ENCODE measurements around the gene KYNU.

KYNU gene

DNA sequence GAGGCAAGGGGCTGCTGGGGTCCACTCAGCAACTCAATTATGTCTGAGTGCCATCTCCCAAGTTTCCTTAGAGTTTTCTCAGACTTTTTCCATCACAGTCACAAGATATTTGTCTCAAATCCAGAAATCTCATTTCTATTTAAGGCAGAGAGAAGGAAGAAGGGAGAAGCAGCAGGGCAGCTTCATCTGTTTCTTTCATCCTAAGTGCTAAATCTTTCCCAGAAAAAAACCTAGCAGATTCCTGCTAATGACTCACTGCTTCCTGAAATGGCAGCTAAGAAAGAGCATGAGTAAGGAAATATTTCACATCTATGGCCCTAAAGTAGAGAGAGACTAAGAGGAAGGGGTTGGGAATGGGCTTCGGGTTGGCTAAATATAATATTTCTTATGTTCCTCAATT is 88.0 kb downstream of the KYNU start:
- no peak for DNase-seq (ENCODE audit: low spot score)
- no peak overlapping the region for H3K27ac ChIP-seq
- TF ChIP-seq, protein P1, sequence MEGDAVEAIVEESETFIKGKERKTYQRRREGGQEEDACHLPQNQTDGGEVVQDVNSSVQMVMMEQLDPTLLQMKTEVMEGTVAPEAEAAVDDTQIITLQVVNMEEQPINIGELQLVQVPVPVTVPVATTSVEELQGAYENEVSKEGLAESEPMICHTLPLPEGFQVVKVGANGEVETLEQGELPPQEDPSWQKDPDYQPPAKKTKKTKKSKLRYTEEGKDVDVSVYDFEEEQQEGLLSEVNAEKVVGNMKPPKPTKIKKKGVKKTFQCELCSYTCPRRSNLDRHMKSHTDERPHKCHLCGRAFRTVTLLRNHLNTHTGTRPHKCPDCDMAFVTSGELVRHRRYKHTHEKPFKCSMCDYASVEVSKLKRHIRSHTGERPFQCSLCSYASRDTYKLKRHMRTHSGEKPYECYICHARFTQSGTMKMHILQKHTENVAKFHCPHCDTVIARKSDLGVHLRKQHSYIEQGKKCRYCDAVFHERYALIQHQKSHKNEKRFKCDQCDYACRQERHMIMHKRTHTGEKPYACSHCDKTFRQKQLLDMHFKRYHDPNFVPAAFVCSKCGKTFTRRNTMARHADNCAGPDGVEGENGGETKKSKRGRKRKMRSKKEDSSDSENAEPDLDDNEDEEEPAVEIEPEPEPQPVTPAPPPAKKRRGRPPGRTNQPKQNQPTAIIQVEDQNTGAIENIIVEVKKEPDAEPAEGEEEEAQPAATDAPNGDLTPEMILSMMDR (conservative IDR thresholded peaks at IDR 0.05; ENCODE audit: low read depth), result no peak
- CTCF ChIA-PET, result no interaction called here
- POLR2A ChIA-PET (ENCODE audit: low non-redundant PET), result no interaction called here

DNA sequence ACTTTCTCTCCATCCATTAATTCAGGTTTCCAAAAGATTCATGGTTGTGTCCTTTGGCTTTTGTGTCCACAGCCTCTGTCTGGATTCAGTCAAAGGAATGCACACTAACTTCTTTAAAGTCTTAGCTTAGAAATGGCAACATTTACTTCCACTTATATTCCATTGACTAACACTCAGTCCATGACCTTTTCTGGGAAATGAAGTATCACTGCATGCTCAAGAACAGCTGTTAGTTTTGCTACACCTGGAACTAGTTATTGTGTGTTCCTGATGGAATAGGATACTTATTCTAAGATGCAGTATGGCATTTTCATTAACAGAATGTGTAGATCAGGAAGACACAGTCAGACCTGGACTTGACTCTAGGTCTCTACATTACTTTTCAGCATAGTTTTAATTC is 88.8 kb downstream of the KYNU start:
- DNase-seq (ENCODE audit: low spot score), result no peak
- ChIA-PET POLR2A (ENCODE audit: low non-redundant PET) (no interaction called here), CTCF (interaction anchor here (0.7 kb wide), 1 partner anchor 8 kb away, joined by 3 read pairs; no protein-coding TSS in a partner anchor)
- TF ChIP-seq, protein P1 (conservative IDR thresholded peaks at IDR 0.05; ENCODE audit: low read depth), result no peak
- H3K27ac ChIP-seq, result no peak overlapping the region

DNA sequence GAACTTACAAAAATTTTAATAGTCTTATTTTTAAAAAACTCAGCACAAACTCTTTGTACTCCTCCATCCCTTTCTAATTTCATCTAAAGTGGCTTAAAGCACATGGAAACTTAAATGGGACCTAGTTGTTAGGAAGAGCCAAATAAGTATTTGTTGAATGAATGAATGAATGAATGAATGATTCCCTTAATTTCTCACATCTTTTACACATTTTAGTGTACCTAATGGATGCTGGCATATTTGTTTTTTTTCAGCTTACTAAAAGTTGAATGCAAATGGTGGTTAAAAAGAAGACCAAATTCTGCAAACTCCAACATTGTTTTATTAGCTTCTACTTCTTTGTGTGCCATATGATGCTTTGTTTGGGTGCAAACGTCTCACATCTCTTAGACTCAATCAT is 89.6 kb downstream of the KYNU start:
- DNase-seq (ENCODE audit: low spot score), result no peak
- no peak overlapping the region for H3K27ac ChIP-seq
- ChIA-PET CTCF (interaction anchor here (0.5 to 1.0 kb wide), 2 partner anchors 11 to 534 kb away, joined by 3 read pairs; no protein-coding TSS in a partner anchor), POLR2A (ENCODE audit: low non-redundant PET) (no interaction called here)
- TF ChIP-seq, protein P1 (conservative IDR thresholded peaks at IDR 0.05; ENCODE audit: low read depth), result no peak

DNA sequence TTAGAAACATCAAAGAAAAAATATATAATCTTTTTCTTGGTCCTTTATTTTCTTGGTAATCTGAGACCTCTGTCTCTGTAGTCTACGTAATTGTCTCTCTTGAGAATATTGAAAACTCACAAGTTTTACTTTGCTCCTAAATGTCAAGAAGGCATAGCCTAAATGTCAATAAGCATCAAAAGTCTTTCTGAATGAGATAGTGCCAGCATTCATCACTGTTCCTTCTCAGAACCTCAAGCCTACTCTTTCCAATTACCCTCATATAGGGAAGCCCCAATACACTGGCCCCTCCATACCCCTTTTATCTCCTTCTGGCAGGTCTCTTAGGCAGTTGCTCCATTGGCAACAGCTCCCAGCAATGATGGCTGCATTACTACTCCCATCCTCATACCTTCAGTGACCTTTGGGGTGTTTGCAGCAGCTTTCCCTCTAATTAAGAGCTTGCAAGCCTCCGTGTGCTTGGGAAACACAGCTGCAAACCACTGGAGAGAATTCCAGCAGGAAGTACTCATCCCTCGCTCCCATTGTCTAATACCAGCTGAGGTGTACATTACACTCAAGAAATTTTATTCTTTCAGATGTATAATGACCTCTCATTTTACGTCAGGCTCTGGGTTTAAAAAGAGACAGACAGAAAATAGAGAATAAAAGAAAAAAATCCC is 95.8 kb downstream of the KYNU start:
- POLR2A ChIA-PET (ENCODE audit: low non-redundant PET), result no interaction called here

DNA sequence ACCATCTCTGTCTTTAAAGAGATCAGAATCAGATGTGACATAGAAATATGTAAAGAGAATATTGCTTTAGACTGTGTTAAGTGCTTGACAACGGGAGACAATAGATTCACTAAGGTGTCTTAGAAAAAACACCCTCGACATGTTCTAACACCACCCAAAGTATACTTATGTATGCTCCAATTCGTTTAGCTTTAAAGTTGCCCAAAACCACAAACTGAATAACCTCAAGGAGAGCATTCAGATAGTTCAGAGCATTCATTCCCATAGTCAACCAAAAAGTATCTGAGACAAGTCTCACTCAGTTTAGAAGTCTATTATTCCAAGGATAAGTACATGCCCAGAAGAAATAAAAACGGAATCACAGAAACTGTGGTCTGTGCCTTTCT is 96.4 kb downstream of the KYNU start:
- ChIA-PET CTCF (no interaction called here), POLR2A (ENCODE audit: low non-redundant PET) (no interaction called here)
- DNase-seq (ENCODE audit: low spot score), result no peak
- TF ChIP-seq, protein P1 (conservative IDR thresholded peaks at IDR 0.05; ENCODE audit: low read depth), result no peak
- no peak overlapping the region for H3K27ac ChIP-seq

More for the DNA sequence above, 95.8 kb downstream of the KYNU start:
- peak overlapping the region; percentile 11; the same call in 1 of the 2 replicates for H3K27ac ChIP-seq
- CTCF ChIA-PET, result interaction anchor here (0.6 kb wide), 1 partner anchor 224 kb away, joined by 5 read pairs; no protein-coding TSS in a partner anchor
- TF ChIP-seq, protein P1 (conservative IDR thresholded peaks at IDR 0.05; ENCODE audit: low read depth), result no peak
- DNase-seq (ENCODE audit: low spot score), result no peak

DNA sequence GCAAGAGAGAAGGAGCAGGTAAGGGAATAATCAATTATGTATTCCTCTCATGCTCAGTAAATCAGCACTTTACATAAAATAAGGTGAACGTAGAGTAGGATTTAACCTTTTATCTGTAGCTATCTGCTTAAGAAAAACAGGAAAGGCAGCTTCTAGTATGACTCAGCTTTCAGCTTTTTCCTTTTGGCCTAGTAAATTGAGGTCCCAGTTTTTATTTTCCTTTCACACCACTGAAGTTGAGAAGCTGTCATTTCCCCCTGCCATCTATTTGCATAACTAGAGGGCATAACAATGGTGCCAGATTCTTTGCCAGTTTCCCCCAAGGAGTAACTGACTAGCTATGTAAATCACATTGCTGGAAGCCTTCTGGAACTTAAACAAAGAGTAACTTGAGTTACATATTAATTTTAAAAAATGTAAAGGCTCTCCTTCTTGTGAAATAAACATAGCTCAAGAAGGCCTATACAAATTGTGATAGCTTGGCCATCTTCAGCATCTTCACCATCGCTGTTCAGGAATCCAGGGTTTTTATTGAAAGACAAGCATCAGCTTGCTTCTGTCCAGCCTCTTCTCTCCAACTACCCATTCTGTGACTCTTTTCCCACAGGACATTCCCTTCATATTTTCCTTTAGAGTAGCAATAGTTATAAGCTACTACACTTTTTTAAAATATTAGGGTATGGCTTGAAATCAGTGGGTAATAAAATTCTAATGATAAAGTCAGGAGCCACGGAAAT is 97.0 kb downstream of the KYNU start:
- DNase-seq (ENCODE audit: low spot score), result no peak
- ChIA-PET POLR2A (ENCODE audit: low non-redundant PET) (no interaction called here), CTCF (interaction anchor here (0.6 kb wide), 1 partner anchor 15 kb away, joined by 3 read pairs; no protein-coding TSS in a partner anchor)
- TF ChIP-seq, protein P1 (conservative IDR thresholded peaks at IDR 0.05; ENCODE audit: low read depth), result no peak
- no peak overlapping the region for H3K27ac ChIP-seq

Data from RWPE1 (cell line).